ENCODE data around the gene SPTB.

SPTB gene

DNA sequence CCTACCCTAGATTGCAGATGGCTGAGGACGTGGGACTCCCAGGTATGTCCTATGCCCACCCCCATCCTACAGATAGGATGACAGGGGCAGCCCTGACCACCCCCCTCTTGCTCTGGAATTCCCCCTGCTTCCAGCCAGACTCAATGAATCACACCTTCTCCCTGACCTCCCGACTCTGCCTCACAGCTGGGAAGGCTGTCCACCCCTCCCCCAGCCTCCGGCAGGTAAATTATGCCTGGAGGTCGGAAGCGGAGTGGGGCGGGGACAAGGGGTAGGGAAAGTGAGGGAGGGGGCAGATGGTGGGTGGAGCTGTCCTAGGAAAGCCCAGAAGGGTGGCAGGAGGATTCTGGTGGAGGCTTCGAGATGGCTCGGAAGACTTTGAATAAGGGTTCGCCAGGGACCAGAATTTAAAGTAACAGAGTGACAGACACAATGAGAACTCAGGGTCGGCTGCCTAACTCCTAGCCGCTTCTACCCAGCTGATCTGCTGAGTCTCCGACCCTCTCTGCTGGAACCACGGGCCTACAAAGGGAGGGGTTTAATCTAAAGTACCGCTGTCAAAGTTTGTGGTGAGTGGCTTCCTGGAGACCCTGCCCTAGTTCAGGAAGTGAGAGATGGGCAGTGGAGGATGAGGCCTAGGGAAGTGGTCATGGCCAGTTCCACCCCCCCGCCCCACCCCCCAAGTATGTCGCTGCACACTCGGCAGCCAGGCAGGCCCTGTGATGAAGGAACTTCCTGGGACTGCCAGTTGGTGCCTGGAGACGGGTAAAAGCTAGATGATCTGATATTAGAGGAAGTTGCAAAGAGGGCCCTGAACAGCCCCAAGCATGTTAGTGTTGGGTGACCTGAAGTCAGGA is 171.3 kb downstream of the SPTB start:
- peak overlapping the region; percentile 16 for H3K4me3 ChIP-seq (ENCODE audit: extremely low read depth, insufficient read depth, low read length, poor library complexity, severe bottlenecking)
- H3K36me3 ChIP-seq (ENCODE audit: control insufficient read depth, insufficient read depth, low read length), result peaks cover 22% of the 10 kb centered on the region
- H3K27ac ChIP-seq (ENCODE audit: low read depth, low read length, severe bottlenecking), result peak overlapping the region; percentile 77
- WGBS, 2 experiments (ENCODE audit: insufficient coverage in 2 of 2), result 12 to 13% methylated on average over 8 to 12 of the region's 18 CpGs
- peaks cover 32% of the 10 kb centered on the region for H3K4me1 ChIP-seq (ENCODE audit: control insufficient read depth, insufficient read depth, low read length, poor library complexity, severe bottlenecking)
- H3K9me3 ChIP-seq (ENCODE audit: control insufficient read depth, low read length), result peaks cover 23% of the 10 kb centered on the region

DNA sequence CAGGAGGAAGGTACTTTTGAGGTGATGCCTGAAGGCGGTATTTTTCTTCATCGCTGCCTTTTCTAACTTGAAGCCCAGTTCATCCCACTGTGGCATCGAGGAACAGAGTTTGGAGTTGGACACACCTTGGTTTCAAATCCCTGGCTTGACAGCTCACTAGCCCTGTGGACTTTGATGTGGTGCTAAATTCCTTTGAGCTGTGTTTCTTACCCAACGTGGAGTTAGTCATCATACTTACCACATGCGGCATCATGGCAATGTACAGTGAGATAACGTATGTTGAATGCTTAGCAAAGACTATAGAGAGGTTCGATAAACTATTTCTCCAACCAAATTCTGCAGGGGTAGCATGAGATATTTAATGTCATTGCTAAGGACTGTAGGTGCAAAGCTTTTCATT is 172.0 kb downstream of the SPTB start:
- Histone ChIP-seq H3K4me1 (ENCODE audit: control insufficient read depth, insufficient read depth, low read length, poor library complexity, severe bottlenecking) (peaks cover 36% of the 10 kb centered on the region), H3K9me3 (ENCODE audit: control insufficient read depth, low read length) (peaks cover 16% of the 10 kb centered on the region), H3K27ac (ENCODE audit: low read depth, low read length, severe bottlenecking) (peak overlapping the region; percentile 77), H3K4me3 (ENCODE audit: extremely low read depth, insufficient read depth, low read length, poor library complexity, severe bottlenecking) (peak overlapping the region; percentile 16), H3K36me3 (ENCODE audit: control insufficient read depth, insufficient read depth, low read length) (peaks cover 22% of the 10 kb centered on the region)
- WGBS, 2 experiments (ENCODE audit: insufficient coverage in 2 of 2), result 0 to 71% methylated on average over 1 to 4 of the region's 7 CpGs

DNA sequence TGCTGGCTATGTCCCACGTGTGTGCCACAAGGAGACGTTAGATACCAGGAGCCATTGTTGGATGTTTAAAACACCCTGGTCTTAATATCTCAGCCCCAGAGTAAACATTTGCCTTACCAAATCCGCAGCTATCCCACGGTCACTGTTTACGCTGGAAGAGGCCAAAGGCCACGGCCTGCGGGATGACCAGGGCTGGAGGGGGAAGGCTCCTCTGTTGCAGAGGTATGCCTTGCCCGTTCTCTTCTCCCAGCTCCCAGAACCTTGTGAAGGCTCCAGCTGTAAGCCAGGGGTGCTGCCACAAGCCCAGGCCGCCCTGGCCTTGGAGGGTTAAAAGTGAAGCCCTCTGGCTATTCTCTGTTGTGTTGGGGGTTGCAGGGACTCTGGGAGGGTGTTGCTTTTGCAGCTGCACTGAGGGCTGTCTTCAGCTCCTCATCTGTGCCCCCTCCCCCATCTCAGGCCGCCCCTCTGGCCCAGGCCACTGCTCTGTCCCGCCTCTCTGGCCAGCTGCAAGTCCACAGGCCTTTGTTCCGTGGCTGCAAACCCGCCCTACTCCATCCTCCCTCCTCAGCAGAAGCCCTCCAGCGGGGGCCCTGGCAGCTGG is 173.0 kb downstream of the SPTB start:
- Histone ChIP-seq H3K9me3 (ENCODE audit: control insufficient read depth, low read length) (peaks cover 7% of the 10 kb centered on the region), H3K4me1 (ENCODE audit: control insufficient read depth, insufficient read depth, low read length, poor library complexity, severe bottlenecking) (peaks cover 46% of the 10 kb centered on the region), H3K36me3 (ENCODE audit: control insufficient read depth, insufficient read depth, low read length) (peaks cover 18% of the 10 kb centered on the region), H3K27ac (ENCODE audit: low read depth, low read length, severe bottlenecking) (peak overlapping the region; percentile 91), H3K4me3 (ENCODE audit: extremely low read depth, insufficient read depth, low read length, poor library complexity, severe bottlenecking) (peak overlapping the region; percentile 95)
- WGBS, 2 experiments (ENCODE audit: insufficient coverage in 2 of 2), result 14 to 20% methylated on average over 9 to 11 of the region's 14 CpGs

DNA sequence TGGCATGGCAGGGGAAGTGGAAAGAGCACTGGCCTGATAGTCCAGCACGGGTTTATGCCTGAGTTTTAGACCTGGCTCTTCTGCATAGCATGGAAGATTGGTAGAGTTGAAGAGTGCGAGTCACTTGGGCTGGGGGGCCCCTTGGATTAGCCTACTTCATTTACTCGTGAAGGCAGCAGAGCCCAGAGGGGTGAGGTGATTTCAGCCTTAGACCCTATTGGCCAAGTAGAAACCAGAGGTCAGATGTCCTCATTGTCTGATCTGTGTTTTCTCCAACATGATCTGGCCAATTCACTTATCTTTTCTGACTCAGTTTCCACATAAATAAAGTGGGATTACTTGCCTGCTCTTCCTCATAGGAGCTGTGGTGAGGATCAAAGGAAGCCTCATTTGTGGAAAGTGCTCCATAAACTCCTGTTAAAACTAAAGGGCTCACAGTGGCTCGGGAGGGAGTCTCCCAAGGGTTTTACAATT is 173.6 kb downstream of the SPTB start:
- Histone ChIP-seq H3K4me3 (ENCODE audit: extremely low read depth, insufficient read depth, low read length, poor library complexity, severe bottlenecking) (peak overlapping the region; percentile 95), H3K27ac (ENCODE audit: low read depth, low read length, severe bottlenecking) (peak overlapping the region; percentile 91)
- WGBS, 2 experiments (ENCODE audit: insufficient coverage in 2 of 2), result 22 to 23% methylated on average over 4 of the region's 4 CpGs

DNA sequence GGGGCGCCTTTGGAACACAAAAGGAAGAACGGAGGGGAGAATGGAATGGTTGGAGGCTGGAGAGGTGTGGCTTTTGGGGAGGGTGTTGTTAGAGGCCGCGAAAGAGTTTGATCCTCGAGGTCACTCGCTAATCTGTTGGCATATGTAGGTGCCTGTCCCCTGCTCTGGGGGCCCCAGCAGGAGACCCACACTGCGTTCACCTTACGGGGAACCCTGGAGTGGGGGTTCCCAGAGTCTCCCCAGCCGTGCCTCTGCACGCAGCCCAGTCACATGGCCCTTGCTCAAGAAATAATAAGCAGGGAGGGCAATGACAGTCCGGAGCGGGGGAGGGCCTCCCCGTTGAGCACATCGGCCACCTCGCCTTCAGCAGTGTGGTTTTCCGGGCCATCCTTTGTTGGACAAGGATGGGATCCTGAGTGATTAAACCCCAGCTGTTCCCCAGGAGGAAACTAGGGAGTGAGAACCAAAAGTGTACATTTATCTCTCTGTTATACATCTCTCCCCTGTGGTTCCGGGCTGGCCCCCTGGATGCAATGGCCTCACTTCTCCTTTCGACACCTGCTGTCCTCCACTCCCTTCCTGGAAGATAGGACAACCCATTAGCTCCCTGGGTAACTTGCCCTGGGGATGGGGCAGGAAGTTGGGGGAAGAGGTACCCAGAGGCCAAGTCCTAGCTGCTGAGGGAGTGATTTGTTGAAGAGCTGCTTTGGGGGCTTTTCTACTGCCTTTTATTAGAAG is 174.2 kb downstream of the SPTB start:
- Histone ChIP-seq H3K4me1 (ENCODE audit: control insufficient read depth, insufficient read depth, low read length, poor library complexity, severe bottlenecking) (peaks cover 50% of the 10 kb centered on the region), H3K4me3 (ENCODE audit: extremely low read depth, insufficient read depth, low read length, poor library complexity, severe bottlenecking) (peak overlapping the region; percentile 95), H3K36me3 (ENCODE audit: control insufficient read depth, insufficient read depth, low read length) (peaks cover 9% of the 10 kb centered on the region), H3K9me3 (ENCODE audit: control insufficient read depth, low read length) (no peaks in the 10 kb centered on the region), H3K27ac (ENCODE audit: low read depth, low read length, severe bottlenecking) (peak overlapping the region; percentile 91)
- 2 to 5% methylated on average over 7 to 14 of the region's 18 CpGs for WGBS, 2 experiments (ENCODE audit: insufficient coverage in 2 of 2)

More for the DNA sequence above, 173.6 kb downstream of the SPTB start:
- peaks cover 4% of the 10 kb centered on the region for H3K9me3 ChIP-seq (ENCODE audit: control insufficient read depth, low read length)
- H3K36me3 ChIP-seq (ENCODE audit: control insufficient read depth, insufficient read depth, low read length), result peaks cover 15% of the 10 kb centered on the region
- H3K4me1 ChIP-seq (ENCODE audit: control insufficient read depth, insufficient read depth, low read length, poor library complexity, severe bottlenecking), result peaks cover 50% of the 10 kb centered on the region

DNA sequence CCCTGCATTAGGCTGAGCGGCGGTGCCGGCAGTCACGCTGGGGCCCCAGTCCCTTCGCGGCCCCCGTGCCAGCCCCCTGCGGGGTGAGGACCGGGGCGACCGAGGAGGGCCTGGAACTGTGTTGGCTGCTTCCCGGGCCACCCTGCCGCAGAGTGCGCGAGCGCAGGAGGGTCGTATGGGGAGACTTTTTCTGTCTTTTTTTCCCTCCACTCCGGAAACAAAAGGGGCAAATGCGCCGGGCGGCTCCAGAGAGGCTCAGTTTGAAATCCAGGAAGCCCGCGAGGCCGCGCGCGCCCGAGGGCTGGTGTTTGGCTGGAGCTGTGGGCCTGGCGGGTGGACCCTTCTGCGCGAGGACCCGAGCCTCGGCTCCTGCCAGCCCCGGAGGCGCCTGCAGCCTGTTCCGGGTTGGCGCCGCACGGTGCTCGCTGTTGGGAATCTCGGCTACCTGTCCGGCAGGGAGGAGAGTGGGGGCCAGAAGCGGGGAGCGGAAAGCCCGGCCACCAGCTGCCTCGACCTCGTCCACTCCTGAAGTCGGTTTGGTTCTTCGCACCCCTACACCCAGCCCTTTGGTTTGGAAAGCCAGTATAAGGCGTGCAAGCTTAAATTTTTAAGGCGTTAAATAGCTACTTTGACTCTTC is 174.8 kb downstream of the SPTB start:
- 0 to 1% methylated on average over 33 to 40 of the region's 51 CpGs for WGBS, 2 experiments (ENCODE audit: insufficient coverage in 2 of 2)
- H3K4me1 ChIP-seq (ENCODE audit: control insufficient read depth, insufficient read depth, low read length, poor library complexity, severe bottlenecking), result peaks cover 50% of the 10 kb centered on the region
- peak overlapping the region; percentile 96 for H3K27ac ChIP-seq (ENCODE audit: low read depth, low read length, severe bottlenecking)

DNA sequence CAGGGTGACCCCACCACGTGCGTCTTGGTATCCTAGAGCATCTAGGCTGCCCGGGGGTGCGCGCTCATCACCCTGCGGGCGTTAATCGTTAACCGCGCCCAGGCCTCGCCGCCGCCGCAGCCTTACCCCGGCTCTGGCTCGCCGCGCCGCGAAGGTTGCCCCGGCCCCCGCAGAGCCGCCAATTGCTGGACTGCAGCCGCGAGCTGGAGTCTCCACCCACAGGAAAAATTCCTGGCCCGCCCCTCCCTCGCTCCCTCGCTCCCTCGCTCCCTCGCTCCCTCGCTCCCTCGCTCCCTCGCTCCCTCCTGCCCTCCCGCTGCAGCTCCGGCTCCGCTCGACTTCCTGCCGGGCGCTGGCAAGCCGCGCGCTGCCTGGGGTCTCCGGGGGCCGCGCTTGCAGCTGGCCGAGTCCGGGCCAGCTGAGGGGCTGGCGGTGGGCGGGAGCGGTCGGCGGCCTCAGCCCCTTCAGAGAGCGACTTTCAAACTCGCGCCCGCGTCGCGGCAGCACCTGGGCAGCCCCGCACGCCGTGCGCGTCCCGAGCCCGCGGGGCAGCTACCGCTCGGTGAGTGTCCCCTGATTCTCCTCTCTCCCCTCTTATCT is 175.5 kb downstream of the SPTB start, which contains the start of gene PLEKHG3:
Gene PLEKHG3, plus strand, starts transcription at position 282 of the 600 bp plus-strand sequence. CDS start 23,208 bp downstream, outside the sequence.
- Histone ChIP-seq H3K9me3 (ENCODE audit: control insufficient read depth, low read length) (no peaks in the 10 kb centered on the region), H3K4me3 (ENCODE audit: extremely low read depth, insufficient read depth, low read length, poor library complexity, severe bottlenecking) (peak within 1 kb of the TSS; percentile 95), H3K36me3 (ENCODE audit: control insufficient read depth, insufficient read depth, low read length) (no peaks in the 10 kb centered on the region), H3K4me1 (ENCODE audit: control insufficient read depth, insufficient read depth, low read length, poor library complexity, severe bottlenecking) (peaks cover 49% of the 10 kb centered on the region), H3K27ac (ENCODE audit: low read depth, low read length, severe bottlenecking) (peak within 1 kb of the TSS; percentile 96)
- WGBS, 2 experiments (ENCODE audit: insufficient coverage in 2 of 2), result 0 to 1% methylated on average over 49 to 54 of the region's 69 CpGs

More for the DNA sequence above, 174.8 kb downstream of the SPTB start:
- peak overlapping the region; percentile 95 for H3K4me3 ChIP-seq (ENCODE audit: extremely low read depth, insufficient read depth, low read length, poor library complexity, severe bottlenecking)
- no peaks in the 10 kb centered on the region for H3K9me3 ChIP-seq (ENCODE audit: control insufficient read depth, low read length)
- peaks cover 2% of the 10 kb centered on the region for H3K36me3 ChIP-seq (ENCODE audit: control insufficient read depth, insufficient read depth, low read length)

DNA sequence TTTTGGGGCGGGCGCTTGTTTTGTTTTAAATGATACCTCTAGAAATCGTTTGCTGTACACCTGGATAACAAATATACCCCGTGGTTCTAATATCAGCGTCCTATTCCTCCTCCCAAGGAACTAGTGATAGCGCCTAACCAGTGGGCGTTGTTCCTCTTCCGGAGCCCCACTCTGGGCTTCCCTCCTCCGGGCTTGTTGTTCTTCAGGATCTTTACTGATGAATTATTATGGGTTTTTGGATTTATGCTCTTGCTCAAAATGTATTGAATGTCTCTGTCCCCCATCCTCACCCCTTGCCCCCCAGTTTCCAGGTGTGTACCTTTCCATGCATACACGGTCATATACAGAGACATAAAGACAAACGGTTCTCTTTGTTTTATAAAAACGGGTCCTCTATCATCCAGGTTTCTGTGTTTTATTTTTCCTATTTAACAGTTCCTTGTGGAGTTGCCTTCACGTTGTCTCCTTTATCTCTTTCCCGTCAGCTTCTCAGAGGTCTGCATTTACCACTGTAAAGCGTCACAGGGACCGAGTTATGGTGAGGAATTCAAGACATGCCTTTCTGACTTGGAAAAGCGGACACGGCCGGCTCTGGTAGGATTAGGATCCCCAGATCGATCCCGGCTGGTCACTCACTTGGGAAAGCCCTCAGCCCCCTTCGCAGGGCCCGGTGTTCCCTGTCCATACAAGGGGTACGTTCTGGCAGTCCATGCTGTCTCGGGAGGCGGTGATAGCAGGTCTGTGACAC is 176.1 kb downstream of the SPTB start:
- peaks cover 47% of the 10 kb centered on the region for H3K4me1 ChIP-seq (ENCODE audit: control insufficient read depth, insufficient read depth, low read length, poor library complexity, severe bottlenecking)
- no peaks in the 10 kb centered on the region for H3K36me3 ChIP-seq (ENCODE audit: control insufficient read depth, insufficient read depth, low read length)
- peak overlapping the region; percentile 95 for H3K4me3 ChIP-seq (ENCODE audit: extremely low read depth, insufficient read depth, low read length, poor library complexity, severe bottlenecking)
- WGBS, 2 experiments (ENCODE audit: insufficient coverage in 2 of 2), result 0 to 1% methylated on average over 16 to 26 of the region's 26 CpGs
- peak overlapping the region; percentile 96 for H3K27ac ChIP-seq (ENCODE audit: low read depth, low read length, severe bottlenecking)
- H3K9me3 ChIP-seq (ENCODE audit: control insufficient read depth, low read length), result no peaks in the 10 kb centered on the region

DNA sequence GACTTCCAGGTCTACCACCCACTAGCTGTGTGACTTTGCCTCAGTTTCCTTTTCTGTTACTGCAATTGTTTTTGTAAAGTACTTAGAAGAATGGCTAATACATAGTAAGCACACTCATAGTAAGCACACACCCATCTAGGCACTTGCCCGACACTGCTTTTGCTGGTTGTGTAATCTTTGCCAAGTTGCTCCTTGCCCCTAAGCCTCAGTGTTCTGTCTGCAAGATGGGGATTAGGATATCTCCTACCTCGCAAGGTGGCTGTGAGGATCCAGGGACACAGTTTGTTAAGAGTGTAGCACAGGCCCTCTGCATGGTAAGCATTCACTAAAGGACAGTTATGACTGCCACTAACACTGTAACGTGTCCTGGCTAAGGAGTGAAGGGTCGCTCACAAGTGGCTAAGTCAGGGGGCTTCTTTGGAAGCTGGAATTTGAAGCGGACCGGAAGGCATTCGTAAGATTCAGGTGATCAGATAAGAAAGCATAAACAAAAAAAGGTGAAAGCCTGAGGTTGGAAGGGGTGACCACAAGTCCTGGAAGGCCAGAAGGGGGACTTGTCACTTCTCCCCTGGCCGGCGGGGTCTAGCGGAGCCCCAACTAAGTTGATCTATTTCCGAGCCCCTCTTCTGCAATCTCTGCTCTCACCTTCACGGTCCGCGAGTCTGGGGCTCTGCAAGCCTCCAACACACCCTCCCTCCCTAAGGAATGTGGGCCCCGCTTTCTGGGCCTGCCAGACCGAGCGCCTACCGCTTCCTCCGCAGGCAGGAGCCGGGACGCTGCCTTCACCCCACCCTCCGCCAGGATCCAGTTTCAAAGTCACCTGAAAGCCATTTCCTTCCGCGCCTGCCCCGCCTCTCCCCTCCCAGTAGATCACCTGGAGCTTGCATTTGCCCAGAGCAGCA is 177.0 kb downstream of the SPTB start:
- Histone ChIP-seq H3K36me3 (ENCODE audit: control insufficient read depth, insufficient read depth, low read length) (no peaks in the 10 kb centered on the region), H3K4me3 (ENCODE audit: extremely low read depth, insufficient read depth, low read length, poor library complexity, severe bottlenecking) (peak overlapping the region; percentile 95), H3K4me1 (ENCODE audit: control insufficient read depth, insufficient read depth, low read length, poor library complexity, severe bottlenecking) (peaks cover 42% of the 10 kb centered on the region), H3K9me3 (ENCODE audit: control insufficient read depth, low read length) (no peaks in the 10 kb centered on the region), H3K27ac (ENCODE audit: low read depth, low read length, severe bottlenecking) (peak overlapping the region; percentile 96)
- 7 to 8% methylated on average over 22 to 24 of the region's 25 CpGs for WGBS, 2 experiments (ENCODE audit: insufficient coverage in 2 of 2)

Measured in mesodermal cell (in vitro differentiated cells).